Measurements from ENCODE around the gene DNAH7. TPM values are rescaled to one million over a fixed set of nuclear protein-coding genes. Genes with fewer than 3 reads are reported as not detected.

The DNAH7 gene
- total RNA-seq, 1 experiment from 2014 or later: 0.09 TPM

DNA sequence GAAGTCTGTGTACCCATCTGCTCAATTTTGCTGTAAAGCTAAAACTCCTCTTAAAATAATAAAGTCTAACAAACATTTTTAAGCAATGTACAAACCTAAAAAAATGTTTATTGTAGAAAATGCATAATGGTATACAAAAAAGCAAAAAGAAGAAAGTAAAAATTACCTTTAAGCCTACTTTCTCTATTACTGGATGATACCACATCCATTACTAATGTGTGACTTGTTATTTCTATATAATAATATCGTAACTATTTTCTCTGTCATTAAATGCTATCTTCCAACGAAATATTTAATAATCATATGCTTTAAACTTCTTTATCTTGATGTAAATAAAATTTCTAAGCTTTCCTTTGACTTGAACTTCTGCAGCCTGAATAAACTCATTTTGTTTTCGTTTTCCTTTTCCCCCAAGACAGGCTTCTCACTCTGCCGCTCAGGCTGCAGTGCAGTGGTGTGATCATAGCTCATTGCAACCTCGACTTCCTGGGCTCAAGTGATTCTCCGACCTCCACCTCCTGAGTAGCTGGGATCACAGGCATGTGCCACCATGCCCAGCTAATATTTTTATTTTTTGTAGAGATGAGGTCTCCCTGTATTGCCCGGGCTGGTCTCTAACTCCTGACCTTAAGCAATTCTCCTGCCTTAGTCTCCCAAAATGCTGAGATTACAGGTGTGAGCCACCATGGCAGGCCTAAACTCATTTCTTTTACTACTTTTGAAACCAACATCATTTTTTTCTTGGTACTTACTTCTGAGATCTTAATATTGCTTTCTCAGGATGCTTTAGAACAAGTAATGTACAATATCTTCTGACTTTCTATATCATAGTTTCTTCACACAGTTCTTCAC is 18.1 kb upstream of the DNAH7 start:
- H4K20me1 ChIP-seq (ENCODE audit: control insufficient read depth, insufficient read depth, insufficient read length): no peaks in the 10 kb centered on the region
- H2BK15ac ChIP-seq (ENCODE audit: low read depth, low read length): no peak overlapping the region
- WGBS (ENCODE audit: extremely low coverage, insufficient read length, low lambda C conversion rate): no CpG with 5 or more reads among the region's 7 CpGs
- H3K4me2 ChIP-seq (ENCODE audit: insufficient read depth, insufficient read length, low read length): no peak overlapping the region
- no peaks in the 10 kb centered on the region for H3K27me3 ChIP-seq (ENCODE audit: insufficient read depth, low read length)
- H3K27ac ChIP-seq (ENCODE audit: insufficient read length, low read depth, low read length): no peak overlapping the region
- H2BK120ac ChIP-seq (ENCODE audit: low read depth, low read length, poor library complexity, severe bottlenecking): no peak overlapping the region
- H3K18ac ChIP-seq (ENCODE audit: insufficient read length, low read depth, low read length): no peak overlapping the region
- H2BK5ac ChIP-seq (ENCODE audit: insufficient read length, low read length): no peak overlapping the region
- DNase-seq: no peak
- no peak overlapping the region for H2AFZ ChIP-seq (ENCODE audit: low read length)
- H2BK12ac ChIP-seq (ENCODE audit: insufficient read length, low read depth, low read length): no peak overlapping the region
- no peak overlapping the region for H3K4ac ChIP-seq (ENCODE audit: low read depth, low read length)
- H3K9me3 Mint-ChIP-seq: peaks cover 42 to 44% of the 10 kb centered on the region in 2 experiments
- H3K14ac ChIP-seq (ENCODE audit: insufficient read depth, low read length): no peak overlapping the region
- H3K79me2 ChIP-seq (ENCODE audit: insufficient read depth, low read length): no peaks in the 10 kb centered on the region
- no peak overlapping the region for H3T11ph ChIP-seq (ENCODE audit: low read length)
- no peak overlapping the region for H2AK5ac ChIP-seq (ENCODE audit: insufficient read length, low read length)
- H4K91ac ChIP-seq (ENCODE audit: insufficient read length, low read depth, low read length): no peak overlapping the region
- no peak overlapping the region for H4K5ac ChIP-seq (ENCODE audit: insufficient read length, low read depth, low read length)
- H3K4me1 Mint-ChIP-seq: no peaks in the 10 kb centered on the region
- no peak overlapping the region for H3K4me3 Mint-ChIP-seq
- no peak overlapping the region for H2BK20ac ChIP-seq (ENCODE audit: low read depth, low read length, poor library complexity, severe bottlenecking)
- no peak overlapping the region for H3K9ac ChIP-seq (ENCODE audit: extremely low read depth, insufficient read length, low read length)
- H3K36me3 Mint-ChIP-seq (ENCODE audit: insufficient read depth in 1 of 3, low read depth in 3 of 3): peaks cover 24 to 45% (median 32%) of the 10 kb centered on the region in 3 experiments
- no peaks in the 10 kb centered on the region for H3K23me2 ChIP-seq (ENCODE audit: insufficient read length, low read depth, low read length, poor library complexity, severe bottlenecking)
- H3K27ac Mint-ChIP-seq: no peak overlapping the region; a peak in 1 of 7 replicates
- H3K79me1 ChIP-seq (ENCODE audit: insufficient read depth, low read depth, low read length, poor library complexity, severe bottlenecking): no peaks in the 10 kb centered on the region
- H3K4me1 ChIP-seq (ENCODE audit: insufficient read depth, low read length): no peaks in the 10 kb centered on the region
- H3K9me3 ChIP-seq (ENCODE audit: control insufficient read depth, low read depth, low read length): no peaks in the 10 kb centered on the region
- H4K8ac ChIP-seq (replicated peaks; ENCODE audit: insufficient read length, low read depth, low read length): no peak overlapping the region
- no peak overlapping the region for H3K23ac ChIP-seq (ENCODE audit: insufficient read length, low read depth, low read length)
- H3K56ac ChIP-seq (ENCODE audit: insufficient read length, low read depth, low read length): no peak overlapping the region
- peaks cover 1% of the 10 kb centered on the region for H3K27me3 Mint-ChIP-seq (ENCODE audit: low read depth)
- TF ChIP-seq, protein P1, sequence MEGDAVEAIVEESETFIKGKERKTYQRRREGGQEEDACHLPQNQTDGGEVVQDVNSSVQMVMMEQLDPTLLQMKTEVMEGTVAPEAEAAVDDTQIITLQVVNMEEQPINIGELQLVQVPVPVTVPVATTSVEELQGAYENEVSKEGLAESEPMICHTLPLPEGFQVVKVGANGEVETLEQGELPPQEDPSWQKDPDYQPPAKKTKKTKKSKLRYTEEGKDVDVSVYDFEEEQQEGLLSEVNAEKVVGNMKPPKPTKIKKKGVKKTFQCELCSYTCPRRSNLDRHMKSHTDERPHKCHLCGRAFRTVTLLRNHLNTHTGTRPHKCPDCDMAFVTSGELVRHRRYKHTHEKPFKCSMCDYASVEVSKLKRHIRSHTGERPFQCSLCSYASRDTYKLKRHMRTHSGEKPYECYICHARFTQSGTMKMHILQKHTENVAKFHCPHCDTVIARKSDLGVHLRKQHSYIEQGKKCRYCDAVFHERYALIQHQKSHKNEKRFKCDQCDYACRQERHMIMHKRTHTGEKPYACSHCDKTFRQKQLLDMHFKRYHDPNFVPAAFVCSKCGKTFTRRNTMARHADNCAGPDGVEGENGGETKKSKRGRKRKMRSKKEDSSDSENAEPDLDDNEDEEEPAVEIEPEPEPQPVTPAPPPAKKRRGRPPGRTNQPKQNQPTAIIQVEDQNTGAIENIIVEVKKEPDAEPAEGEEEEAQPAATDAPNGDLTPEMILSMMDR (conservative IDR thresholded peaks at IDR 0.05): no peak

All from H9 (cell line).